Mucosa of rectum (tissue), 2 donors: Measurements from ENCODE around the gene SLC25A15.
"Not testable (repeated sequence)": the region's sequence is repeated elsewhere in the genome, so short reads cannot be mapped to it uniquely, and the experiment has no call there.

ENCODE experiments used
- H3K27ac ChIP-seq, 2 donors: one replicate each; pipeline ENCODE4 v1.7.0; 2013; ENCODE audit warnings: inconsistent platforms in 2 of 2, low read depth in 2 of 2, low read length in 2 of 2
- H3K27me3 ChIP-seq, 2 donors: one replicate each; pipeline ENCODE4 v1.7.0; 2013; ENCODE audit warnings: low read length in 2 of 2; ENCODE audit not compliant: control insufficient read depth in 2 of 2, insufficient read depth in 2 of 2
- H3K36me3 ChIP-seq, 2 donors: one replicate each; pipeline ENCODE4 v1.7.0; 2013; ENCODE audit warnings: low read length in 2 of 2; ENCODE audit not compliant: control insufficient read depth in 2 of 2, insufficient read depth in 2 of 2
- H3K4me1 ChIP-seq, 2 donors: one replicate each; pipeline ENCODE4 v1.7.0; 2013; ENCODE audit warnings: low read length in 2 of 2, mild to moderate bottlenecking in 1 of 2; ENCODE audit not compliant: control insufficient read depth in 2 of 2, insufficient read depth in 2 of 2
- H3K4me3 ChIP-seq, 2 donors: one replicate each; pipeline ENCODE4 v1.7.0; 2013; ENCODE audit warnings: low read length in 2 of 2
- H3K9ac ChIP-seq, 2 donors: one replicate each; pipeline ENCODE4 v1.7.0; 2013; ENCODE audit warnings: low read length in 2 of 2, low read depth in 1 of 2, mild to moderate bottlenecking in 1 of 2
- H3K9me3 ChIP-seq, 2 donors: one replicate each; pipeline ENCODE4 v1.7.0; 2013; ENCODE audit warnings: low read length in 2 of 2; ENCODE audit not compliant: control insufficient read depth in 2 of 2
- donor health status: healthy.
- donor health status: Normal muscosa, but diverticular disease.

The SLC25A15 gene

GRCh38 chr13:40812724-40813445 is 23.5 kb downstream of the SLC25A15 start:
- Histone ChIP-seq H3K27me3 (no peaks in the 10 kb centered on the region), H3K36me3 (peaks cover 3 to 20% of the 10 kb centered on the region in 2 donors), H3K4me3 (no peak overlapping the region)

GRCh38 chr13:40813667-40814454 is 24.4 kb downstream of the SLC25A15 start:
- Histone ChIP-seq H3K36me3 (peaks cover 0 to 19% of the 10 kb centered on the region in 2 donors), H3K4me3 (no peak overlapping the region), H3K27ac (no peak overlapping the region), H3K9ac (no peak overlapping the region), H3K27me3 (no peaks in the 10 kb centered on the region), H3K9me3 (no peaks in the 10 kb centered on the region), H3K4me1 (no peaks in the 10 kb centered on the region)

More at GRCh38 chr13:40812724-40813445, 23.5 kb downstream of the SLC25A15 start:
- Histone ChIP-seq H3K9ac (no peak overlapping the region), H3K9me3 (no peaks in the 10 kb centered on the region), H3K4me1 (no peaks in the 10 kb centered on the region), H3K27ac (no peak overlapping the region)

- Histone ChIP-seq H3K4me3 (no peak overlapping the region), H3K4me1 (no peaks in the 10 kb centered on the region), H3K9ac (no peak overlapping the region), H3K27ac (no peak overlapping the region), H3K36me3 (peaks cover 0 to 11% of the 10 kb centered on the region in 2 donors), H3K9me3 (no peaks in the 10 kb centered on the region), H3K27me3 (no peaks in the 10 kb centered on the region)
These were observed 25.4 kb downstream of the SLC25A15 start for GRCh38 chr13:40814803-40815202.

- H3K27ac ChIP-seq, result no peak overlapping the region
- no peaks in the 10 kb centered on the region for H3K9me3 ChIP-seq
- no peak overlapping the region for H3K9ac ChIP-seq
- H3K4me1 ChIP-seq, result no peaks in the 10 kb centered on the region
- H3K27me3 ChIP-seq, result no peaks in the 10 kb centered on the region
- peaks cover 0 to 3% of the 10 kb centered on the region in 2 donors for H3K36me3 ChIP-seq
- H3K4me3 ChIP-seq, result no peak overlapping the region
These were observed 29.5 kb downstream of the SLC25A15 start for GRCh38 chr13:40818926-40819325.

GRCh38 chr13:40819797-40820315 is 30.4 kb downstream of the SLC25A15 start:
- H3K9me3 ChIP-seq, result no peaks in the 10 kb centered on the region
- H3K4me1 ChIP-seq, result no peaks in the 10 kb centered on the region
- H3K27me3 ChIP-seq, result no peaks in the 10 kb centered on the region
- H3K36me3 ChIP-seq, result peaks cover 0 to 4% of the 10 kb centered on the region in 2 donors
- H3K27ac ChIP-seq, result no peak overlapping the region
- no peak overlapping the region for H3K4me3 ChIP-seq
- H3K9ac ChIP-seq, result no peak overlapping the region

GRCh38 chr13:40839725-40840124 is 50.3 kb downstream of the SLC25A15 start:
- not testable (repeated sequence) for H3K36me3 ChIP-seq, H3K27ac ChIP-seq, H3K4me1 ChIP-seq, H3K9ac ChIP-seq, H3K27me3 ChIP-seq, H3K4me3 ChIP-seq, H3K9me3 ChIP-seq

GRCh38 chr13:40840955-40841354 is 51.5 kb downstream of the SLC25A15 start:
- H3K4me3 ChIP-seq, H3K9me3 ChIP-seq, H3K27me3 ChIP-seq, H3K27ac ChIP-seq, H3K36me3 ChIP-seq, H3K4me1 ChIP-seq, H3K9ac ChIP-seq: not testable (repeated sequence)
